ENCODE measurements around the gene FANCI. TPM values are rescaled to one million over a fixed set of nuclear protein-coding genes. Genes with fewer than 3 reads are reported as not detected.
A peak's percentile ranks its signal among the peaks of the same experiment; 100 is the strongest.

Gene FANCI
- total and polyA plus RNA-seq, 2 of the 13 experiments (the other 11 are each of a cell fraction or from before 2014, with no cell fraction given), result 15.7 to 68.8 TPM

DNA sequence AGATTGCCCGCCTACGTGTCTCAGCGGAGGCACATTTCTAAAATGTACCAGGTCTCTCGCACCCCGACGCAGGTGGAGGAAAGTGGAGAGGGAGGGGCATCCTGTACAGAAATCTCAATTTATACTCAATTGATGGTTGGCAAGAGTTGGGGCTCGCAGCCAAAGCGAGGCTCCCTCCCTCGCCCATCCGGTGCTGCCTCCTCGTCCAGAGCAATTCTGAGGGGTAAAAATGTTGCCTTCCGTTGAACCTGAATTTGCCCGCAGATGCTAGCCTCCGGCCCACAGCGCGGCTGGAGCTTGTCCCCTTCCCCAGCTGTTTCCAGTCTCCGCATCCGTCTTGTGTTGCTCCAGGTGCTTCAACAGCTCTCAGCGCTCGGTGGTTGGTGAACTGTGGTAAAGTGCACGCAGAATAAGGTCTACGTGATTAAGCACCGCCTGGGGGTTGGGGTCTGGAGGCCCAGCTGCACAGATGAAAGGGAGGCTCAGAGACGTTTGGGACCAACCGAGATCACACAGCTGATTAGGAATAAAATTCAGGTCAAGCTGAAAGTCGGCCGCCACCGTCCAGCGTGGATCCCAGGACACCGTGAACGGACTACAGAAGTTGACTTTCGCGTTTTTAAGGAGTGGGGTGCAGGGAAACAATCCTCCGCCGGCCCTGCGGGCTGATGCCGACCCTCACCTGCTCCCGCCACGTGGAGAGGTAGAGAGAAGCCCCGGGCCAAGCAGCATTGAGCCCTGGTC, 91.7 kb downstream of the FANCI start (continued):
- TF ChIP-seq PAXIP1 (CRISPR knock-in tag; conservative IDR thresholded peaks at IDR 0.05), result no peak; the same call in 1 of the 2 replicates
- TF ChIP-seq HMGA1 (CRISPR knock-in tag; conservative IDR thresholded peaks at IDR 0.05), result no peak
- peak; percentile 25; the same call in 1 of the 2 replicates for TF ChIP-seq HDAC1 (CRISPR knock-in tag; IDR thresholded peaks at IDR 0.05)
- TF ChIP-seq ZNF20 (CRISPR knock-in tag; IDR thresholded peaks at IDR 0.05), result no peak
- no peak for TF ChIP-seq EP300 (IDR thresholded peaks at IDR 0.05; ENCODE audit: low read depth in 2 of 2, low read length in 2 of 2)
- peak; percentile 39; the same call in 1 of the 2 replicates for TF ChIP-seq EP300 (CRISPR knock-in tag; IDR thresholded peaks at IDR 0.05; ENCODE audit: borderline replicate concordance)
- 0 out of 2 replicates have a peak, but pooled peaks have one; percentile 1 for TF ChIP-seq GFI1 (CRISPR knock-in tag; IDR thresholded peaks at IDR 0.05; ENCODE audit: borderline replicate concordance)
- TF ChIP-seq ZNF768 (CRISPR knock-in tag; IDR thresholded peaks at IDR 0.05), result peak; percentile 98
- TF ChIP-seq HBP1 (CRISPR knock-in tag; IDR thresholded peaks at IDR 0.05; ENCODE audit: low read depth), result peak; percentile 3; the same call in 1 of the 2 replicates
- no peak for TF ChIP-seq CEBPG (CRISPR knock-in tag; IDR thresholded peaks at IDR 0.05)
- TF ChIP-seq ZNF615 (CRISPR knock-in tag; IDR thresholded peaks at IDR 0.05; ENCODE audit: borderline replicate concordance), result peak; percentile 6; the same call in 1 of the 2 replicates
- no peak for TF ChIP-seq SIX1 (CRISPR knock-in tag; IDR thresholded peaks at IDR 0.05; ENCODE audit: borderline replicate concordance)
- TF ChIP-seq FIP1L1 (IDR thresholded peaks at IDR 0.05; ENCODE audit: borderline replicate concordance, insufficient read depth, low read depth, low read length), result no peak
- TF ChIP-seq FOXC1 (CRISPR knock-in tag; IDR thresholded peaks at IDR 0.05; ENCODE audit: borderline replicate concordance), result 0 out of 2 replicates have a peak, but pooled peaks have one; percentile 6
- TF ChIP-seq ZNF605 (CRISPR knock-in tag; IDR thresholded peaks at IDR 0.05), result no peak
- TF ChIP-seq PCBP2 (optimal IDR thresholded peaks at IDR 0.05; ENCODE audit: low read depth, low read length, poor library complexity, severe bottlenecking), result no peak
- TF ChIP-seq, protein P1, sequence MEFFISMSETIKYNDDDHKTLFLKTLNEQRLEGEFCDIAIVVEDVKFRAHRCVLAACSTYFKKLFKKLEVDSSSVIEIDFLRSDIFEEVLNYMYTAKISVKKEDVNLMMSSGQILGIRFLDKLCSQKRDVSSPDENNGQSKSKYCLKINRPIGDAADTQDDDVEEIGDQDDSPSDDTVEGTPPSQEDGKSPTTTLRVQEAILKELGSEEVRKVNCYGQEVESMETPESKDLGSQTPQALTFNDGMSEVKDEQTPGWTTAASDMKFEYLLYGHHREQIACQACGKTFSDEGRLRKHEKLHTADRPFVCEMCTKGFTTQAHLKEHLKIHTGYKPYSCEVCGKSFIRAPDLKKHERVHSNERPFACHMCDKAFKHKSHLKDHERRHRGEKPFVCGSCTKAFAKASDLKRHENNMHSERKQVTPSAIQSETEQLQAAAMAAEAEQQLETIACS (CRISPR knock-in tag; IDR thresholded peaks at IDR 0.05), result no peak
- no peak for TF ChIP-seq FOXO1 (CRISPR knock-in tag; IDR thresholded peaks at IDR 0.05)
- TF ChIP-seq XBP1 (CRISPR knock-in tag; IDR thresholded peaks at IDR 0.05), result no peak
- no peak for TF ChIP-seq PTBP1 (IDR thresholded peaks at IDR 0.05; ENCODE audit: low read depth, low read length, poor library complexity, severe bottlenecking)
- TF ChIP-seq, protein P2, sequence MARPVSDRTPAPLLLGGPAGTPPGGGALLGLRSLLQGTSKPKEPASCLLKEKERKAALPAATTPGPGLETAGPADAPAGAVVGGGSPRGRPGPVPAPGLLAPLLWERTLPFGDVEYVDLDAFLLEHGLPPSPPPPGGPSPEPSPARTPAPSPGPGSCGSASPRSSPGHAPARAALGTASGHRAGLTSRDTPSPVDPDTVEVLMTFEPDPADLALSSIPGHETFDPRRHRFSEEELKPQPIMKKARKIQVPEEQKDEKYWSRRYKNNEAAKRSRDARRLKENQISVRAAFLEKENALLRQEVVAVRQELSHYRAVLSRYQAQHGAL (CRISPR knock-in tag; IDR thresholded peaks at IDR 0.05; ENCODE audit: not compliant biosample characterization), result no peak
- peak; percentile 11; the same call in 1 of the 2 replicates for TF ChIP-seq KLF6 (CRISPR knock-in tag; IDR thresholded peaks at IDR 0.05)
- TF ChIP-seq CENPX (CRISPR knock-in tag; IDR thresholded peaks at IDR 0.05), result no peak

Data from HepG2 (cell line).